ENCODE data around the gene TOMT.

DNA sequence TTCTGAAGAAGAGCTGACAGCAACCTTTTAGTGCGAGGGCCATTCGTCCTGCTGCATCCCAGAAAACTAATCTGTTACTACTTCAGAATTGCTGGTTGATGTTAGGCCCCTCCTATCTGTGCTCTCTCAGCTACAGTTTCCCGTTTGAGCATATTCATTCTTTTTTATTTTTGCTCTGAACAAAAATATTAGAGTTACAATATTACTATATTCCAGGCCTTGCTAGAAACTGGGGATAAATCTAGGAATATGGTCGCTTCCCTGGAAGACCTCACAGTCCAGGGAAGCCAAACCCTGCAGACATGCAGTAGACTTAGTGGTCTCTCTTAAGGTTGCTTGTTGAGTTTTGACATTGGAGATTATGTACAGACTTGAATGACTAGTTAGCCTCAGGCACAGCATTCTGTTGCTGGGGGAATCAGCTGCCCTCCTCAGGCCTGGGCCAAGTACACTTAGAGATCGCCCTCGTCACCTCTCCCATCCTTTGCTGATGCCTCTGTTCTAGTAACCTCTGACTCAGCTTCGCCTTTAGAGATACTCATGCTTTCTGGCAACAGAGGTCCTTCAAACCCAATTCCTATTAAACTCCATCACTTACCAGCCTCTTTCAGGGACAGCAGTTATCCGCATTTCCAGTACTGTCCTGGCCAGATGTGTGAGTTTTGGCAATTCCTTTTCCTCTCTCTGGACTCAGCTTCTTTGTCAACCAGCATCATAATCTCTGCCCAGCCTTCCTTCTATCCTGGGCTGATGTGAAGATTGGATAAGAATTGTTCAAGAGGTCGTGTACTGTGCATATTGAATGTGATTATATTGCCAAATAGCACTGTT, 7.5 kb downstream of the TOMT start:
- TF ChIP-seq, protein P1, sequence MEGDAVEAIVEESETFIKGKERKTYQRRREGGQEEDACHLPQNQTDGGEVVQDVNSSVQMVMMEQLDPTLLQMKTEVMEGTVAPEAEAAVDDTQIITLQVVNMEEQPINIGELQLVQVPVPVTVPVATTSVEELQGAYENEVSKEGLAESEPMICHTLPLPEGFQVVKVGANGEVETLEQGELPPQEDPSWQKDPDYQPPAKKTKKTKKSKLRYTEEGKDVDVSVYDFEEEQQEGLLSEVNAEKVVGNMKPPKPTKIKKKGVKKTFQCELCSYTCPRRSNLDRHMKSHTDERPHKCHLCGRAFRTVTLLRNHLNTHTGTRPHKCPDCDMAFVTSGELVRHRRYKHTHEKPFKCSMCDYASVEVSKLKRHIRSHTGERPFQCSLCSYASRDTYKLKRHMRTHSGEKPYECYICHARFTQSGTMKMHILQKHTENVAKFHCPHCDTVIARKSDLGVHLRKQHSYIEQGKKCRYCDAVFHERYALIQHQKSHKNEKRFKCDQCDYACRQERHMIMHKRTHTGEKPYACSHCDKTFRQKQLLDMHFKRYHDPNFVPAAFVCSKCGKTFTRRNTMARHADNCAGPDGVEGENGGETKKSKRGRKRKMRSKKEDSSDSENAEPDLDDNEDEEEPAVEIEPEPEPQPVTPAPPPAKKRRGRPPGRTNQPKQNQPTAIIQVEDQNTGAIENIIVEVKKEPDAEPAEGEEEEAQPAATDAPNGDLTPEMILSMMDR (IDR thresholded peaks at IDR 0.05; ENCODE audit: low read depth, low read length) = no peak
- TF ChIP-seq EZH2phosphoT487 (IDR thresholded peaks at IDR 0.05; ENCODE audit: low read depth) = no peak

Measured in OCI-LY3 (cell line).